Fibroblast of mammary gland (primary cell): Measurements from ENCODE around the gene TXLNA.
A peak's percentile ranks its signal among the peaks of the same experiment; 100 is the strongest.

Experiments
- DNase-seq: peaks from one replicate; pipeline ENCODE4 v3.0.0-alpha.2; 2010; ENCODE audit warnings: low read depth
- H3K4me3 ChIP-seq: 2 replicates; pipeline ENCODE4 v1.5.1; 2011; ENCODE audit warnings: low read depth, mild to moderate bottlenecking, low read length, moderate library complexity; ENCODE audit not compliant: control insufficient read depth
- TF ChIP-seq, protein P1 (sequence below): conservative IDR thresholded peaks from 2 replicates; pipeline ENCODE4 v1.5.1; 2011; ENCODE audit warnings: low read depth, low read length, inconsistent platforms; ENCODE audit not compliant: control insufficient read depth, insufficient read depth

The TXLNA gene

DNA sequence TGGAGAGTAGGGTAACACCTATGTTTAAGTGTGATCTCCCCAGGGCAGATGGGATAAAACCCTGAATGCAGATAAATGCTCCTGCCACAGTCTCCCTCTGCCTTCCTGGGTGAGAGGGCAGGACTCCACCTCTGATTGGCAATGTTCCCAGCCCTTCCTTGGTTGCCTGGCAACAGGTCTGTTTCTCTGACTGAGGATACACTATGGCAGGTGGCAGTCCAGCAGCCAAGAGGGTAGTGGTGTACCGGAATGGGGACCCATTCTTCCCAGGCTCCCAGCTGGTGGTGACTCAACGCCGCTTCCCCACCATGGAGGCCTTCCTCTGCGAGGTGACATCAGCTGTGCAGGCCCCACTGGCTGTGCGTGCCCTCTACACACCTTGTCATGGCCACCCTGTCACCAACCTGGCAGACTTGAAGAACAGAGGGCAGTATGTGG is 29.4 kb downstream of the TXLNA start, which contains the start of gene DCDC2B:
Gene DCDC2B, plus strand, starts transcription at position 199 of the 438 bp plus-strand sequence. Its CDS starts 5 bp downstream, at position 204.
- no peak within 1 kb of the TSS for H3K4me3 ChIP-seq
- TF ChIP-seq, protein P1, sequence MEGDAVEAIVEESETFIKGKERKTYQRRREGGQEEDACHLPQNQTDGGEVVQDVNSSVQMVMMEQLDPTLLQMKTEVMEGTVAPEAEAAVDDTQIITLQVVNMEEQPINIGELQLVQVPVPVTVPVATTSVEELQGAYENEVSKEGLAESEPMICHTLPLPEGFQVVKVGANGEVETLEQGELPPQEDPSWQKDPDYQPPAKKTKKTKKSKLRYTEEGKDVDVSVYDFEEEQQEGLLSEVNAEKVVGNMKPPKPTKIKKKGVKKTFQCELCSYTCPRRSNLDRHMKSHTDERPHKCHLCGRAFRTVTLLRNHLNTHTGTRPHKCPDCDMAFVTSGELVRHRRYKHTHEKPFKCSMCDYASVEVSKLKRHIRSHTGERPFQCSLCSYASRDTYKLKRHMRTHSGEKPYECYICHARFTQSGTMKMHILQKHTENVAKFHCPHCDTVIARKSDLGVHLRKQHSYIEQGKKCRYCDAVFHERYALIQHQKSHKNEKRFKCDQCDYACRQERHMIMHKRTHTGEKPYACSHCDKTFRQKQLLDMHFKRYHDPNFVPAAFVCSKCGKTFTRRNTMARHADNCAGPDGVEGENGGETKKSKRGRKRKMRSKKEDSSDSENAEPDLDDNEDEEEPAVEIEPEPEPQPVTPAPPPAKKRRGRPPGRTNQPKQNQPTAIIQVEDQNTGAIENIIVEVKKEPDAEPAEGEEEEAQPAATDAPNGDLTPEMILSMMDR: no peak
- peak; percentile 46 for DNase-seq

DNA sequence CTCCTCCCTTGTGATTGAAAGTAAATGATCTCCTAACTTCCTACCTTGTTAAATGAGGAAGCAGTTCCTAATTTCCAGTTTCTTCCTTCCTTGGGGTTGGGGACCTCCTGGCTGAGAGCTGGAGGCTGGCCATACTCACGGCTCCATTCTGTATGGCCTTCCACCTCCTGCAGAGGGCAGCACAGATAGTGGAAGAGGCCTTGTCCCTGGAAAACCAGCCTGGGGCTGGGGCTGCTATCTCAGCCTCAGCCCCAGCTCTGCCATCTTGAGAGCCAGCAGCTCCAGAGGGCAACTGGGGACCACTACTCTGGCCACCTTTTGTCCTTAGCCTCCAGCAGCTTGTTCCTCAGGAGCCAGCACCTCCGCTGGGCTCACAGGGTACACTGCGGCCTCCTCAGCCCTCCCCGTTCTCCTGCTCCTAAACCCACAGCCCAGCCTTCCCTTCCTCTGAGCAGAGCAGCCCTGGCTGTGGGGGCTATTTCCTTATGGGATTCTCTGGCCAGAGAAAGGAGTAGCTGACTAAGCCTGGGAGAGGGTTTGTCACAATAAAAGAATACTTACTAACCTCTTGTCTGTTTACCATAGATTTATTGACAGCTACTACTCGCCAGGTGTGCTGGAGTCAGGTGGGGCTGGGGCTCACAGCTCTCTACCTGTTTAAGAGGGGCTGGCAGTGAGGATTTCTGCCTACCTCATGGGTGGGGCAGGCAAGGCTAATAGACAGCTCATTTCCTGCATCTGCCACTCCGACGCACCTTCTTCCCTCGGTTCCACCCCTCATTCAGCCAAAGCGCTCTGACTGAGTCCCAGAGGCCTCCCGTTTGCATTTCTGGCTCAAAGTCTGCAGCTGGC is 36.4 kb downstream of the TXLNA start:
- DNase-seq: peak; percentile 62
- H3K4me3 ChIP-seq: no peak overlapping the region
- TF ChIP-seq, protein P1: peak; percentile 84

DNA sequence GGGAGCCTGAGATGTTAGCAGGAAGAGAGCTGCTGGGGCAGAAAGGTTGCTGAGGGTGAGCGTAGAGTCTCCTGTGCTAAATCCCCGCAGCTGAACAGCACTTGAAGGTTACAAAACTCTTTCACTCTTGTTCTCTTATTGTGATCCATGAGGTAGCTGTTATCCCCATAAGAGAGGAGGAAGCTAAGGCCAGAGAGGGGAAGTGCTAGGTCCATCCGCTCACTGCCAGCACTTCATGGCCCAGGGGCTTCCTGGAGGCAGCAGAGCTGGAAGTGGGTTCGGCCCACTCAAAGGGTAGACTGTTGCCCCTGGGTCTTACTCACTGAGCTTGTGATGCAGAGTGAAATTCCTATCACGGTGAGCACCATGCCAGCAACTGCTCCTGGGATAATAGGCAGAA is 37.1 kb downstream of the TXLNA start:
- DNase-seq: no peak
- H3K4me3 ChIP-seq: no peak overlapping the region
- TF ChIP-seq, protein P1: no peak

DNA sequence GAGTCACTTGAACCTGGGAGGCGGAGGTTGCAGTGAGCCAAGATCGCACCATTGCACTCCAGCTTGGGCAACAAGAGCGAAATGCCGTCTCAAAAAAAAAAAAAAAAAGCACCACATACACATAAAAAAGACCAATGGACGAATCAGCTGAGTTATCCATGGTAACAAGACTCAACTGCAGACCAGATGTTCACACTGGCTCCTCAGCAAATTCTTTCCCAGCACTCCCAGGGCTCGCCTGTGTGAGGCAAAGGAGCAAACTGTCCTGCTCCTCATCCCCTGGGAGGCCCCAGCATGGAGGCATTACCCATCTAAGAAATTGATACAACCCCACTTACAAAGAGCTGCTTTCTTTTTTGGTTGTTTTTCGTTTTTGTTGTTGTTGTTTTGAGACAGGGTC is 39.5 kb downstream of the TXLNA start:
- no peak overlapping the region for H3K4me3 ChIP-seq
- peak; percentile 72 for DNase-seq
- TF ChIP-seq, protein P1: no peak

DNA sequence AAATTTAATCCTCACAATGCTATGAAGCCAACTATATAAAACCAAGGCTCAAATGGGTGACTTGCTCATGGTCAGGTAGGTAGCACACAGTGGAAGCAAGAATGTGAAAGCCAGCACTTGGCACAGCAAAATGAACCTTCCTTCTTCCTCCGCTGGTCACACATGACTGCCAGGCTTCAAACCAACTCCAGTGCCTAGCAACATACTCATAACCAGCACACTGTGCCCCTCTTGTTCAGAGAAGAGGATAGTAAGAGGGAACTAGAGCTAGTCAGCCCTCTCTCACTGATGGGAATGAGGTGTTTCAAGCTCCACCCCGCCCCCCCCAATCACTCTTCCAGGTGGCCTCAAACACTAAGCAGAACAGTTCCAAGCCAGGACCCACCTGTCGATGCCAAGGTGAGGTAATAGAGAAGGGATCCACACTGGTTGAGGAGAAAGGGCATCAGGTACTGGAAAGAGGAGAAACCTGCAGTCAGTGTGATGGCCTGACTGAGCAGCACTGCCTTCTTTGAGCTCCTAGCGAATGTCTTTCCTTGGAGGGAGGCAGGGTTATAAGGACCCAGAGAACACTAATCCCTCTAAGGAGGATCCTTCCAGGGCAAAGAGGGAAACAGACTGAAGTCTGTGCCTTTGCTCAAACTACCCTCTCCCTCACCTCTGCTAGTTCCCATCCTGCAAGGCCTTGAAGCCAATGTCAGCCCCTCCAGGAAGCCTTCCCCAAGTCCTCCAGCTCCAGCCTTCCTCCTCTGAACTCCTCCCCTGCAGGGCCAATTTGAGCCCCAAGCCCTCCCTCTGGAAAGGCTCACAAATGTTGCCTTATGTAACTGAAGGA is 41.5 kb downstream of the TXLNA start:
- H3K4me3 ChIP-seq: peak overlapping the region; percentile 98
- TF ChIP-seq, protein P1: no peak
- no peak for DNase-seq

DNA sequence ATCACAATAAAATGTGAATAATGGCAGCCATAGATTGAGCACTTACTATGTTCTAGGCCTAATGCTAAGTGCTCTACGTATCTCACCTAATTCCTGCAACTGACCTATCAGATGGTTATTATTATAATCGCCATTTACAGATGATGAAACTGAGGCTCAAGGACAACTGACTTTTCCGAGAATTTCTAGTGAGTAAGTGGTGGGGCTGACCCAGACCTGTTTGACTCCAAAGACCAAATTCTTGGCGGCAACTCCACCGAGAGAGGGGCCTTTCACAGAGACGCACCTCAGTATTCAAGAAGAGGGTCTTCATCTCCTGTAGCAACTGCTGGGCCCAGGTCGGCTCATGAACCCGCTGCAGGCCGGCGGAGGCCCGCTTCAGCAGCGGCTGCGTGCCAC is 42.1 kb downstream of the TXLNA start:
- no peak for DNase-seq
- TF ChIP-seq, protein P1: no peak
- H3K4me3 ChIP-seq: peak overlapping the region; percentile 98
